K562 (cell line): Measurements from ENCODE around the gene HTR3C. TPM values are rescaled to one million over a fixed set of nuclear protein-coding genes. Genes with fewer than 3 reads are reported as not detected.

Experiments used
- ATAC-seq: fragments of 200-7000 bp; cut with Tn5 transposase; 3 replicates; pipeline ENCODE4 v1.9.1; 2020; ENCODE audit warnings: moderate library complexity
- BruUV-seq: library from RNA; stranded (reverse); fragments of 400-500 nt; replicated peaks from 2 replicates; lab custom pipeline; 2021; lab: Mats Ljungman, UMichigan
- CTCF ChIA-PET: fragments of 300-600 bp; formaldehyde crosslinking; extraction: SDS; loops from one replicate; lab custom pipeline; 2021; ENCODE audit warnings: low intra/inter-chr PET ratio; lab: Yijun Ruan, JAX
- POLR2A ChIA-PET: fragments of 300-600, 350-650 bp; sonication (Branson Sonifier 250); formaldehyde crosslinking; extraction: SDS; loops from one replicate; lab custom pipeline; 2021; ENCODE audit warnings: antibody characterized with exemption, inconsistent platforms; lab: Yijun Ruan, JAX
- DNase-seq, 4 experiments: peaks; one replicate each; pipeline versions ENCODE4 v3.0.0 to v3.0.0-alpha.2; 2011 to 2018; ENCODE audit warnings: low spot score in 3 of 4, mixed read lengths in 3 of 4; ENCODE audit errors: extremely low read depth in 1 of 4
- FAIRE-seq: peaks from 2 replicates; lab custom pipeline; 2011; peaks lifted over from hg19 to GRCh38; lab: Jason Lieb, UNC
- H2AFZ ChIP-seq: 2 replicates; pipeline ENCODE4 v1.6.0; 2011; ENCODE audit warnings: low read depth, low read length, control low read depth, inconsistent platforms
- H3K27ac ChIP-seq: fragments of 200-600 bp; 3 replicates; pipeline ENCODE4 v1.8.0; 2011; ENCODE audit warnings: low read depth, mild to moderate bottlenecking, control low read depth, inconsistent platforms, low read length, moderate library complexity, mixed read lengths; ENCODE audit errors: extremely low read depth
- H3K27me3 ChIP-seq, 2 experiments: fragments of 300-600 bp in 1 of 2; 2 replicates in 1 of 2; 3 replicates in 1 of 2; pipeline versions ENCODE4 v1.6.0 to v1.8.0; 2011; ENCODE audit warnings: inconsistent platforms in 2 of 2, low read length in 2 of 2, mild to moderate bottlenecking in 1 of 2, mixed read lengths in 1 of 2, moderate library complexity in 1 of 2; ENCODE audit not compliant: control insufficient read depth in 2 of 2, insufficient read depth in 2 of 2
- H3K36me3 ChIP-seq: fragments of 300-600 bp; 3 replicates; pipeline ENCODE4 v1.8.0; 2011; ENCODE audit warnings: mild to moderate bottlenecking, low read length, inconsistent platforms; ENCODE audit not compliant: control insufficient read depth, insufficient read depth
- H3K4me1 ChIP-seq, 2 experiments: fragments of 200-600 bp in 1 of 2; replicated peaks in 1 of 2; 2 replicates in 1 of 2; 3 replicates in 1 of 2; pipeline versions ENCODE4 v1.5.1 to v1.8.0; 2011; ENCODE audit warnings: inconsistent platforms in 2 of 2, low read length in 2 of 2, mild to moderate bottlenecking in 1 of 2, mixed read lengths in 1 of 2, moderate library complexity in 1 of 2; ENCODE audit not compliant: control insufficient read depth in 2 of 2, insufficient read depth in 2 of 2
- H3K4me2 ChIP-seq: 2 replicates; pipeline ENCODE4 v1.6.1; 2011; ENCODE audit warnings: low read length, control low read depth, inconsistent platforms, mixed read lengths; ENCODE audit not compliant: insufficient read depth
- H3K4me3 ChIP-seq: fragments of 200-600 bp; sonication (generic), shearing (Covaris generic); 2 replicates; pipeline ENCODE4 v1.5.1; 2016; ENCODE audit warnings: control low read depth, inconsistent platforms
- H3K79me2 ChIP-seq: fragments of 200-600 bp; 3 replicates; pipeline ENCODE4 v1.8.0; 2011; ENCODE audit warnings: low read length, inconsistent platforms; ENCODE audit not compliant: control insufficient read depth, insufficient read depth
- H3K9ac ChIP-seq, 2 experiments: 2 replicates each; pipeline versions ENCODE4 v1.6.0 to v1.6.1; 2011; ENCODE audit warnings: low read depth in 2 of 2, low read length in 2 of 2, control low read depth in 1 of 2, inconsistent platforms in 1 of 2, mild to moderate bottlenecking in 1 of 2, mixed read lengths in 1 of 2; ENCODE audit not compliant: insufficient read depth in 1 of 2
- H3K9me1 ChIP-seq: one replicate; pipeline ENCODE4 v1.6.0; 2011; ENCODE audit warnings: inconsistent platforms, mild to moderate bottlenecking, low read length, moderate library complexity; ENCODE audit not compliant: control insufficient read depth, insufficient read depth
- H3K9me3 ChIP-seq: replicated peaks from 2 replicates; pipeline ENCODE4 v1.5.1; 2011; ENCODE audit warnings: low read depth, low read length, inconsistent platforms; ENCODE audit not compliant: control insufficient read depth, insufficient read depth
- H4K20me1 ChIP-seq: replicated peaks from 2 replicates; pipeline ENCODE4 v1.6.1; 2011; ENCODE audit warnings: low read length, inconsistent platforms, mixed read lengths; ENCODE audit not compliant: control insufficient read depth, insufficient read depth
- CEBPG ChIP-seq, 3 experiments: fragments of 200-800 bp in 1 of 3; sonication (Bioruptor generic) in 1 of 3; sonication (generic) in 1 of 3; formaldehyde crosslinking in 1 of 3; IDR thresholded peaks in 2 of 3; conservative IDR thresholded peaks in 1 of 3; 2 replicates each; pipeline versions ENCODE4 v1.6.1 to v1.8.0; 2016 to 2022; ENCODE audit warnings: missing compliant biosample characterization in 2 of 3, missing genetic modification characterization in 2 of 3, mild to moderate bottlenecking in 1 of 3, missing genetic modification reagents in 1 of 3
- DPF2 ChIP-seq: fragments of 450-650 bp; IDR thresholded peaks from 2 replicates; pipeline ENCODE4 v1.6.1; 2016
- HDGF ChIP-seq: fragments of 450-650 bp; IDR thresholded peaks from 2 replicates; pipeline ENCODE4 v1.6.1; 2016
- HEY1 ChIP-seq: fragments of 250-450 bp; sonication (Bioruptor Pico); IDR thresholded peaks from 2 replicates; pipeline ENCODE4 v1.5.0; 2020; ENCODE audit warnings: mild to moderate bottlenecking, moderate library complexity, borderline replicate concordance
- HSF4 ChIP-seq: fragments of 250-450 bp; sonication (Bioruptor Pico); IDR thresholded peaks from 2 replicates; pipeline ENCODE4 v2.1.2; 2022; ENCODE audit warnings: mild to moderate bottlenecking, moderate library complexity, borderline replicate concordance
- LEF1 ChIP-seq: fragments of 450-650 bp; IDR thresholded peaks from 2 replicates; pipeline ENCODE4 v1.6.1; 2016; ENCODE audit warnings: mild to moderate bottlenecking
- MTA3 ChIP-seq: fragments of 450-650 bp; formaldehyde crosslinking; IDR thresholded peaks from 2 replicates; pipeline ENCODE4 v1.6.1; 2017; ENCODE audit warnings: mild to moderate bottlenecking, borderline replicate concordance
- MYC ChIP-seq, 2 experiments: fragments of 250-450 bp in 1 of 2; sonication (Bioruptor Pico) in 1 of 2; IDR thresholded peaks; 2 replicates each; pipeline versions ENCODE4 v1.5.1 to v1.6.1; 2012 to 2021; ENCODE audit warnings: low read depth in 2 of 2, borderline replicate concordance in 1 of 2, improper control_type of control experiment in 1 of 2, low read length in 1 of 2, mild to moderate bottlenecking in 1 of 2, moderate library complexity in 1 of 2
- NFYB ChIP-seq: IDR thresholded peaks from 2 replicates; pipeline ENCODE4 v1.6.1; 2011; ENCODE audit warnings: mild to moderate bottlenecking, moderate library complexity; ENCODE audit not compliant: insufficient read length; ENCODE audit errors: extremely low read depth
- SNAPC5 ChIP-seq: fragments of 250-450 bp; sonication (Bioruptor Pico); IDR thresholded peaks from 2 replicates; pipeline ENCODE4 v1.8.0; 2021; ENCODE audit warnings: moderate library complexity, mild to moderate bottlenecking, inconsistent platforms
- STAT5B ChIP-seq: fragments of 250-450 bp; sonication (Bioruptor Pico); IDR thresholded peaks from 2 replicates; pipeline ENCODE4 v1.8.0; 2021; ENCODE audit warnings: mild to moderate bottlenecking, inconsistent platforms
- TRIM25 ChIP-seq: fragments of 450-650 bp; IDR thresholded peaks from 2 replicates; pipeline ENCODE4 v1.7.0; 2016; ENCODE audit warnings: borderline replicate concordance
- ZNF830 ChIP-seq: fragments of 250-450 bp; sonication (Bioruptor Pico); IDR thresholded peaks from 2 replicates; pipeline ENCODE4 v1.5.0; 2021; ENCODE audit warnings: mild to moderate bottlenecking
- WGBS: fragments of 100-300 bp; shearing (Covaris generic); methylation state at CpG from one replicate; pipeline ENCODE4 v1.1.6; 2016; ENCODE audit warnings: low coverage, mixed read lengths; ENCODE audit not compliant: insufficient coverage; ENCODE audit errors: missing lambda C conversion rate; 5-methylcytosine and 5-hydroxymethylcytosine counted together
- in situ Hi-C: fragments of 300-500 bp; cut with MboI; formaldehyde crosslinking; loops from 4 replicates; pipeline ENCODE4 v1.15.0; 2018; ENCODE audit warnings: inconsistent platforms, mixed read lengths
- intact Hi-C: fragments of 100-400 bp; cut with micrococcal nuclease; formaldehyde crosslinking; loops from 2 replicates; pipeline ENCODE4 v1.14.2; 2022
- polyA plus RNA-seq, 8 experiments: library from polyadenylated mRNA; depleted of rRNA in 4 of 8; stranded (reverse) in 5 of 8; unstranded in 3 of 8; fragments of >200 nt; fragmentation: Nextera tagmentation in 2 of 8; fragmentation: Illumina TruSeq in 1 of 8; extraction: Ambion mirVana in 2 of 8; extraction: Trizol in 1 of 8; gene quantifications; 2 replicates each; pipeline versions ENCODE4 v1.2.1 to v1.2.3, GENCODE V29; 2011 to 2014; ENCODE audit warnings: inconsistent platforms in 1 of 8, missing spikeins in 1 of 8
- total RNA-seq, 7 experiments: library from RNA; depleted of rRNA in 6 of 7; stranded (reverse); fragments of >200 nt in 6 of 7; fragmentation: Illumina TruSeq in 2 of 7; extraction: Trizol in 2 of 7; gene quantifications; 2 replicates each; pipeline versions ENCODE4 v1.2.1 to v1.2.3, GENCODE V29; 2011 to 2021; ENCODE audit warnings: low replicate concordance in 1 of 7
- TF ChIP-seq, protein P1 (sequence below): fragments of 250-450 bp; sonication (Bioruptor Pico); IDR thresholded peaks from 2 replicates; pipeline ENCODE4 v1.8.0; 2021; ENCODE audit warnings: mild to moderate bottlenecking, moderate library complexity

The HTR3C gene
- total and polyA plus RNA-seq, 9 of the 15 experiments (the other 6 are each of a cell fraction or from before 2014, with no cell fraction given): 0.04 to 0.06 TPM; not detected in 7

GRCh38 chr3:184066211-184066610, 13.4 kb downstream of the HTR3C start:
- FAIRE-seq: no peak
- in situ Hi-C loops (no loop called here), intact Hi-C loops (no loop called here)
- no TSS peak for BruUV-seq
- TF ChIP-seq MTA3 (no peak), HEY1 (CRISPR knock-in tag) (no peak), ZNF830 (CRISPR knock-in tag) (no peak), HDGF (no peak), DPF2 (no peak), STAT5B (CRISPR knock-in tag) (no peak), MYC (IDR thresholded peaks at IDR 0.05; ENCODE audit: low read depth, low read length) (no peak), MYC (CRISPR knock-in tag; IDR thresholded peaks at IDR 0.05; ENCODE audit: borderline replicate concordance, low read depth) (no peak), LEF1 (no peak), CEBPG (CRISPR knock-in tag; IDR thresholded peaks at IDR 0.05) (no peak), CEBPG (tag; conservative IDR thresholded peaks at IDR 0.05 in 1 of 2, IDR thresholded peaks at IDR 0.05 in 1 of 2) (no peak), TRIM25 (no peak), HSF4 (CRISPR knock-in tag) (no peak), NFYB (no peak), SNAPC5 (no peak)
- TF ChIP-seq, protein P1, sequence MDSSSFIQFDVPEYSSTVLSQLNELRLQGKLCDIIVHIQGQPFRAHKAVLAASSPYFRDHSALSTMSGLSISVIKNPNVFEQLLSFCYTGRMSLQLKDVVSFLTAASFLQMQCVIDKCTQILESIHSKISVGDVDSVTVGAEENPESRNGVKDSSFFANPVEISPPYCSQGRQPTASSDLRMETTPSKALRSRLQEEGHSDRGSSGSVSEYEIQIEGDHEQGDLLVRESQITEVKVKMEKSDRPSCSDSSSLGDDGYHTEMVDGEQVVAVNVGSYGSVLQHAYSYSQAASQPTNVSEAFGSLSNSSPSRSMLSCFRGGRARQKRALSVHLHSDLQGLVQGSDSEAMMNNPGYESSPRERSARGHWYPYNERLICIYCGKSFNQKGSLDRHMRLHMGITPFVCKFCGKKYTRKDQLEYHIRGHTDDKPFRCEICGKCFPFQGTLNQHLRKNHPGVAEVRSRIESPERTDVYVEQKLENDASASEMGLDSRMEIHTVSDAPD (CRISPR knock-in tag): no peak
- Histone ChIP-seq H3K27ac (no peak overlapping the region), H2AFZ (no peak overlapping the region), H3K79me2 (no peaks in the 10 kb centered on the region), H3K4me3 (no peak overlapping the region), H3K4me1 (peaks cover 9 to 11% of the 10 kb centered on the region in 2 experiments; a peak in 4 of 5 replicates), H3K9ac (no peak overlapping the region), H3K9me1 (no peaks in the 10 kb centered on the region), H3K27me3 (no peaks in the 10 kb centered on the region), H3K9me3 (peaks cover 6% of the 10 kb centered on the region), H3K36me3 (no peaks in the 10 kb centered on the region), H4K20me1 (no peaks in the 10 kb centered on the region), H3K4me2 (no peak overlapping the region)
- ChIA-PET POLR2A (interaction anchor here (1.8 kb wide), 1 partner anchor 8 kb away, joined by 4 read pairs; no protein-coding TSS in a partner anchor), CTCF (no interaction called here)
- DNase-seq: no peak
- 89% methylated on average over 2 of the region's 2 CpGs for WGBS
- ATAC-seq: no peak
